HG03378 (cell line): ENCODE results near the gene IVD.

ENCODE experiments used
- ATAC-seq: cut with Tn5 transposase; IDR thresholded peaks from one replicate; pipeline ENCODE4 v1.9.1; 2021; ENCODE audit warnings: mild to moderate bottlenecking, moderate library complexity; ENCODE audit not compliant: unreplicated experiment

The IVD gene

GRCh38 chr15:40372981-40373380 lies 32.6 kb upstream of the IVD start:
- ATAC-seq, result no peak

DNA sequence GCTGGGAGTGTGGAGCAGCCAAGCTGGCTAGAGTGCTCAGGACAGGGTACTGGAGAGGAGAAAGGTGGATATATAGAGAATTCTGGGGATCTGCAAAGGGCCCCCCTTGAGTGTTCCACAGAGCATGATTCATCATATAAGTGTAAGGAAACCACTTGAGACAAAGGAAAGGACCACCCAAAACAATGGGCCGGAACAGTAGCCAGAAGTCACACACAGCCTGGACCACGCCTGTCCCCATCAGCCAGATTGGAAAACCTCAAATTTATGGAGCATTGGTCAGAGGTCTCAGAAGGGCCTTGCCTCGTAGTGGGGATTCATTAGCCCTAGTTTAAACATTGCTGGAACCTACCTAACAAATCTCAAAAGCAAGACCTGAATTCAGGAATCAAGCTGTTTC lies 28.0 kb upstream of the IVD start:
- no peak for ATAC-seq

DNA sequence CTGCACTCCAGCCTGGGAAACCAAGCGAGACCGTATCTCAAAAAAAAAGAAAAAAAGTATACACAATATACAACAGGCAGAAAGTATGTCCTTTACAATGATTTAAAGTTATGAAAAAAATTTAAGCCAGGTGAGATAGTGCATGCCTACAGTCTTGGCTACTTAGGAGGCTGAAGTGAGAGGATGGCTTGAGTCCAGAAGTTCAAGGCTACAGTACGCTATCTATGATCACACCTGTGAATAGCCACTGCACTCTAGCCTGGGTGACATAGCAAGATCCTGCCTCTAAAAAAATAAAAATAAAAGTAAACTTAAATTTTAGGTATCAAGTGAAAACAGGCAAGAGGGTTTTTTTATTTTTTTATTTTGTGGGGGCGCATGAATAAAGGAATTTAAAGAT lies 26.2 kb upstream of the IVD start:
- ATAC-seq, result no peak

GRCh38 chr15:40379853-40380252 lies 25.7 kb upstream of the IVD start:
- ATAC-seq, result no peak

DNA sequence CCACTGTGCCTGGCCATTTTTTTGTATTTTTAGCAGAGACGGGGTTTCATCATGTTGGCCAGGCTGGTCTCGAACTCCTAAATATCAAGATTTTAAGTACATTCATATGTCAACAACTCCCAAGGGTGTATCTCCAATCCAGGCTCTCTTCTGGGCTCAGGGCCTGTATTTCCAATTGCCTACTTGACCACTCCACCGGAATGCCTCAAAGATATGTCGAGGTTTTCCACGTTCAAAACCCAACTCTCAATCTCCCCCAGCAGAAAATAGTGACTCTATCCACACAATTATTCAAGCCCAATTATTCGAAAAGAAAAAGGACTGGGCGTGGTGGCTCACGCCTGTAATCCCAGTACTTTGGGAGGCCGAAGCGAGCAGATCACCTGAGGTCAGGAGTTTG lies 25.0 kb upstream of the IVD start:
- no peak for ATAC-seq

DNA sequence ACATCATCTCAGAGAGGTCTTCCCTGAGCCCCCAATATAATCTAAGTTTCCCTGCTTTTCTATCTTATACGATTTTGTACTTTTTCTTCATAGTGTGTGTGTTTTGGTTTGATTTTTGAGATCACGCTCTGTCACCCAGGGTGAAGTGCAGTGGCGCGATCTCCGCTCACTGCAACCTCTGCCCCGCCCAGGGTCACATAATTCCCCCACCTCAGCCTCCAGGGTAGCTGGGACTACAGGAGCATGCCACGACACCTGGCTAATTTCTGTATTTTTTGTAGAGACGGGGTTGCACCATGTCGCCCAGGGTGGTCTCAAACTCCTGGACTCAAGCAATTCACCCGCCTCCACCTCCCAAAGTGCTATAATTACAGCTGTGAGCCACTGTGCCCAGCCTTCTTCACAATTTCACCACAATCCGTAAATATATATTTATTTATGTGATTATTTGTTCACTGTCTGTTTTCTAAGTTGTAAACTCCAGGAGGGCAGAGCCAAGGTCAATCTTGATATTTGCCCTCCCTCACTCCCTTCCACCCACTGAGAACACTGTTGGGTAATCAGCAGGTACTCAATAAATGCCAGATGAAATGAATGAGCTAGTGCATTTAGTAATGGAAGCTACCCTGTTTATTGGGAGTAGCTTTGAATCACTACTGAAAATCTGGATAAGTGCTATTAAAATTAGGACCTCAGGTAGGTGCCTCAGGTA lies 23.6 kb upstream of the IVD start:
- ATAC-seq, result no peak

GRCh38 chr15:40382580-40383456 lies 22.8 kb upstream of the IVD start, which contains the start of gene KNSTRN:
Gene KNSTRN (plus strand): TSS chr15:40382721. CDS start chr15:40382836, 115 bp downstream.
- peak; percentile 92 for ATAC-seq

- ATAC-seq, result no peak
Measured at GRCh38 chr15:40386480-40386879, 19.1 kb upstream of the IVD start.

GRCh38 chr15:40388941-40389823 lies 16.4 kb upstream of the IVD start:
- no peak for ATAC-seq

DNA sequence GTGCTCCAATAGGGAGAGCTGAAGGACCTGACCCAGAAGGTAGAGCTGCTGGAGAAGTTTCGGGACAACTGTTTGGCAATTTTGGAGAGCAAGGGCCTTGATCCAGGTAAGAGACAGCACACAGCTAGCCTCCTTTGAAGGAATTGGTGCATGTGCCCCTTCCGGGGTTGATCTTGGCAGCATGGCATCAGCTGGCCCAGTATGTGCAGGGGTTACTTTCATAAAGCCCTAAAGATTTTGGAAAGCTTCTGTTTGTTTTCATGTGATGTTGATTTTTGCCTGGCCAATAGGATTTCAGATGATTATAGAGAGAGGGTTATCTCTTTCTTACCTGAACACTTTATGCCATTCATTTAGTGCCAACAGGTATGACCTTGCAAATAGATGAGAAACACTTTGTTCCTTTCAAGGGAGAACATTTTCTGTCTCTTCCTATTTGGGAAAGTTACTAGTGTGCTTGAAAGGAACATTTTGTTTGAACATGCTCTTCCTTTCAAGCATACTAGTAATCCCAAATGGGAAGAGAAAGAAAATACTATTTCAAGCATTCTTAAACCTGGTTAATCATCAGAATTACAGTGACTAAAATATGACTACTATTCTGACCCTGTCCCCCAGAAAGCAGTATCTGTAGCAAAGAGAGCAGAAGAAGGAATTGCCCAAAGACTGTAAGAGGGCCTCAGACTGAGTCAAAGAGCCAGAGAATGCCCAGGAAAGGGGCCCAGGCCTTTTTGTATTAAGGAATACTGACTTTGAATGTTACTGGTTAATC lies 15.6 kb upstream of the IVD start:
- ATAC-seq, result no peak

DNA sequence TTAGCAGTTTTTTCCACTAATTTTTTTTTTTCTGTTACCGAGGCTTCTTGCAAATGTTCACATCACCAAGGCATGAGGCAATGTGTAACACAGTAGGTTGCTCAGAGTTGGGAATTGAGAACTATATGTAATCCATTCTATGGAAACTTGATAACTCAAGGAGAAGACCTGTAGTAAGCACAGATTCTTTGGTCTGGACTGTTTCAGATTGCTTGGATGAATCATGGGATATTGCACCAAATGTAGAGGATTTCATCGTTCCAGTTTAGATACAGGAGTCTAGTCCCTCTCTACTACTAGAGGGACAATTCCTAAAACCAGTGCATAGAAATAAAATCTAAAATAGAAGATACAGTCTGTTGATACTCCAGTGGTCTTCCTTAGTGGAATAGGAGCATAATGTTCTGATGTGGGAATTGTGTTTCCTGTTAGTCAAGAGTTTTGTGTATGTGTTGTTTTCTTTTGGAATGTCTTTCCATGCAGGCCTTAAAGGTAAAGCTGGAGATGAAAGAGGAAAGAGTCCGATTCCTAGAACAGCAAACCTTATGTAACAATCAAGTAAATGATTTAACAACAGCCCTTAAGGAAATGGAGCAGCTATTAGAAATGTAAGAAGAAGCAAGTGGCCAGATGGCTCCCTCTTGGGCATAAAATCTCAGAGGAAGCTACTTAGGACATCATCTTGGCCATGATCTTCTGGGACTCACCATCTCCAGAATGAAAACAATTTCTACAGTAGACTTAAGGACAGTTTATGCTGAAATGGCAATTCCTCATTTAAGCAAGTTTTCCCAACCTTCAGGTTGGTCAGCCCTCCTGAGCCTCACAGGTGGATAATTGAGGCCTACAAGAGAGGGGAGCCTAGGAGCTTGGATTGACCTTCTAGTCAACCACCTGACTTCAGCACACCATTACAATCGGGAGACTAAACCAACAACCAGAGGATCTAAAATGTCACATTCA lies 12.3 kb upstream of the IVD start:
- no peak for ATAC-seq

DNA sequence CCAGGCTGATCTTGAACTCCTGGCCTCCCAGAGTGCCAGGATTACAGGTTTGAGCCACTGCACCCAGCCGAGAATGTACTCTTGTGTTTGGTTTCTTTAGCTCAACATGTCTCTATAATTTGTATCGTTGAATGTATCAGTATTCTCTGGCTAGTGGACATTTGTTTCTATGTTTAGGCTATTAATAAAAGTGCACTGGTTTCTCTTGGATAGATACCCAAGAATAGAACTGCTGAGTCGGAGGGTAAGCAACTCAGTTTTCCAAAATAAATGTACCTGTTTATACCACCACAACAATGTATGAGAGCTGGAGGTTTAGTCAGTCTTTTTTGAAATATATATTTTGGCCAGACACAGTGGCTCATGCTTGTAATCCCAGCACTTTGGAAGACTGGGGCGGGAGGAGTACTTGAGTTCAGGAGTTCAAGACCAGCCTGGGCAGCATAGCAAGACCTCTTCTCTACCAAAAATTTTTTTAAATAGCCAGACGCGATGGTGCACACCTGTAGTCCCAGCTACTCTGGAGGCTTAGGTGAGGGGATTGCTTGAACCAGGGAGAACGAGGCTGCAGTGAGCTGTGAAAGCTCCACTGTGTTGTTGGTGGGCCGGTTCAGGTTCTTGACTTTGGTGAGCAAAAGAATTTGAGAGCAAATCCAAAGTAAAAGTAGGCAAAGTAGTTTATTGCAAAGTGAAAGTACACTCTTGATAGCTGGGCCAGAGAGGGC lies 7.7 kb upstream of the IVD start:
- ATAC-seq, result no peak

- peak; percentile 70 for ATAC-seq
Measured at GRCh38 chr15:40398413-40398873, 7.2 kb upstream of the IVD start.

GRCh38 chr15:40399370-40399769 lies 6.2 kb upstream of the IVD start:
- ATAC-seq, result no peak

GRCh38 chr15:40407330-40407990 lies 1.9 kb downstream of the IVD start:
- ATAC-seq, result peak; percentile 61

GRCh38 chr15:40409366-40409765 lies 3.8 kb downstream of the IVD start:
- no peak for ATAC-seq

GRCh38 chr15:40410476-40410875 lies 4.9 kb downstream of the IVD start:
- no peak for ATAC-seq
